Hepatocyte (in vitro differentiated cells): ENCODE measurements around the gene ANXA9. TPM values are rescaled to one million over a fixed set of nuclear protein-coding genes. Genes with fewer than 3 reads are reported as not detected.

Source experiments
- DNase-seq: peaks from one replicate; pipeline ENCODE4 v3.0.0-alpha.2; 2016; ENCODE audit warnings: low spot score
- H2AFZ ChIP-seq: fragments of 200-600 bp; sonication (generic); 2 replicates; pipeline ENCODE4 v1.6.0; 2016; ENCODE audit warnings: antibody characterized with exemption, mild to moderate bottlenecking
- H3K27ac ChIP-seq: fragments of 200-600 bp; sonication (generic); 2 replicates; pipeline ENCODE4 v1.5.1; 2016; ENCODE audit warnings: mild to moderate bottlenecking
- H3K27me3 ChIP-seq: fragments of 200-600 bp; sonication (generic); 2 replicates; pipeline ENCODE4 v1.6.1; 2016
- H3K36me3 ChIP-seq: fragments of 200-600 bp; sonication (generic); replicated peaks from 2 replicates; pipeline ENCODE4 v1.5.1; 2016; ENCODE audit warnings: low read depth; ENCODE audit not compliant: insufficient read depth
- H3K4me1 ChIP-seq: fragments of 200-600 bp; sonication (generic); 2 replicates; pipeline ENCODE4 v1.5.1; 2016; ENCODE audit warnings: mild to moderate bottlenecking, moderate library complexity; ENCODE audit not compliant: insufficient read depth
- H3K4me2 ChIP-seq: fragments of 200-600 bp; sonication (generic); 2 replicates; pipeline ENCODE4 v1.6.0; 2016
- H3K4me3 ChIP-seq: fragments of 200-600 bp; sonication (generic); 2 replicates; pipeline ENCODE4 v1.5.1; 2016; ENCODE audit warnings: mild to moderate bottlenecking
- H3K79me2 ChIP-seq: fragments of 200-600 bp; sonication (generic); 2 replicates; pipeline ENCODE4 v1.6.0; 2017; ENCODE audit warnings: mild to moderate bottlenecking
- H3K9me2 ChIP-seq: fragments of 200-600 bp; sonication (generic); replicated peaks from 2 replicates; pipeline ENCODE4 v1.6.0; 2017; ENCODE audit warnings: mild to moderate bottlenecking; ENCODE audit not compliant: insufficient read depth
- H3K9me3 ChIP-seq: fragments of 200-600 bp; sonication (generic); 2 replicates; pipeline ENCODE4 v1.5.1; 2016; ENCODE audit warnings: low read depth, mild to moderate bottlenecking
- H4K20me1 ChIP-seq: fragments of 200-600 bp; sonication (generic); 2 replicates; pipeline ENCODE4 v1.6.0; 2016; ENCODE audit warnings: mild to moderate bottlenecking; ENCODE audit not compliant: insufficient read depth, poor library complexity, severe bottlenecking
- EZH2 ChIP-seq: fragments of 200-600 bp; sonication (generic); IDR thresholded peaks from 2 replicates; pipeline ENCODE4 v1.6.1; 2016; ENCODE audit warnings: antibody characterized with exemption, mild to moderate bottlenecking, borderline replicate concordance
- EZH2phosphoT487 ChIP-seq: fragments of 200-600 bp; sonication (generic); IDR thresholded peaks from one replicate; pipeline ENCODE4 v1.6.1; 2018; ENCODE audit warnings: antibody characterized with exemption, mild to moderate bottlenecking, low read depth, moderate library complexity; ENCODE audit not compliant: unreplicated experiment, severe bottlenecking
- WGBS: methylation state at CpG from one replicate; pipeline ENCODE4 v1.1.6; 2016; ENCODE audit warnings: low lambda C conversion rate; ENCODE audit errors: missing lambda C conversion rate; 5-methylcytosine and 5-hydroxymethylcytosine counted together
- polyA plus RNA-seq: library from polyadenylated mRNA; unstranded; fragments of >200 nt; fragmentation: Nextera tagmentation; extraction: Ambion mirVana; gene quantifications from 2 replicates; pipeline ENCODE4 v1.2.1, GENCODE V29; 2016
- total RNA-seq: library from RNA; depleted of rRNA; stranded (reverse); fragments of >200 nt; gene quantifications from 2 replicates; pipeline ENCODE4 v1.2.3, GENCODE V29; 2014
- TF ChIP-seq, protein P1 (sequence below): fragments of 200-600 bp; sonication (generic); IDR thresholded peaks from 2 replicates; pipeline ENCODE4 v1.5.1; 2016; ENCODE audit warnings: antibody characterized with exemption, mild to moderate bottlenecking; ENCODE audit not compliant: poor library complexity

The ANXA9 gene
- total and polyA plus RNA-seq, 2 experiments from 2014 or later = 7.9 to 8.8 TPM

DNA sequence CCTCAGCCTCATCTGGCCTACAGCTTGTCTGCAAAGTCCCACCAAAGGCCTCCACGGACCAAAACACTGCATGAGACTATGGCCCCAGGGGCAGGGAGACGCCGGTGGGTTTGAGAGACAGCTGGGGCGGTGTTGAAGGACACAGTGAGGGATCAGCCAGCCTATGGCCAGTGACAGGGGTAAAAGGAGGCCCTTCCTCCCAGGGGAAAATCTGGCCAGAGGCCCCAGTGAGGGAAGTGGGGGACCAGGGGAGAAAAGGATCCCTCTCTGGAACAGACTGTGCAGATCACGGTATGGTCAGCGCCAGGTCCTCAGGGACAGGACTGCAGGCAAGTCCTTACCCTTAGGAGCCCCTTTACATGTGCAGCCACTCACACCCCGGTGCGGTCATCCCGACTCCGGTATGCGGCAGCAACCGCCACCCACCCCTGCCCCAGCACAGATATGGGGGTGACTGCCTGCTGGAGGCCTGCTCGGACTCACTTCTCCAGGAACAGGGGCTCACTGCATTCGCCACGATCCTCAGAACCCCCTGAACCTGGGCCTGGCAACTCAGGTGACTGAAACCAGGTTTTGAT, 8.7 kb upstream of the ANXA9 start:
- 11% methylated on average over 15 of the region's 15 CpGs for WGBS
- Histone ChIP-seq H3K4me3 (peak overlapping the region; percentile 81), H3K9me2 (no peaks in the 10 kb centered on the region), H3K79me2 (peaks cover 65% of the 10 kb centered on the region), H3K27me3 (no peaks in the 10 kb centered on the region), H2AFZ (no peak overlapping the region), H3K4me1 (peaks cover 51% of the 10 kb centered on the region), H4K20me1 (peaks cover 30% of the 10 kb centered on the region), H3K9me3 (no peaks in the 10 kb centered on the region), H3K4me2 (peak overlapping the region; percentile 98), H3K36me3 (no peaks in the 10 kb centered on the region), H3K27ac (peak overlapping the region; percentile 94)
- DNase-seq = no peak
- no peak for TF ChIP-seq EZH2
- no peak for TF ChIP-seq EZH2phosphoT487

DNA sequence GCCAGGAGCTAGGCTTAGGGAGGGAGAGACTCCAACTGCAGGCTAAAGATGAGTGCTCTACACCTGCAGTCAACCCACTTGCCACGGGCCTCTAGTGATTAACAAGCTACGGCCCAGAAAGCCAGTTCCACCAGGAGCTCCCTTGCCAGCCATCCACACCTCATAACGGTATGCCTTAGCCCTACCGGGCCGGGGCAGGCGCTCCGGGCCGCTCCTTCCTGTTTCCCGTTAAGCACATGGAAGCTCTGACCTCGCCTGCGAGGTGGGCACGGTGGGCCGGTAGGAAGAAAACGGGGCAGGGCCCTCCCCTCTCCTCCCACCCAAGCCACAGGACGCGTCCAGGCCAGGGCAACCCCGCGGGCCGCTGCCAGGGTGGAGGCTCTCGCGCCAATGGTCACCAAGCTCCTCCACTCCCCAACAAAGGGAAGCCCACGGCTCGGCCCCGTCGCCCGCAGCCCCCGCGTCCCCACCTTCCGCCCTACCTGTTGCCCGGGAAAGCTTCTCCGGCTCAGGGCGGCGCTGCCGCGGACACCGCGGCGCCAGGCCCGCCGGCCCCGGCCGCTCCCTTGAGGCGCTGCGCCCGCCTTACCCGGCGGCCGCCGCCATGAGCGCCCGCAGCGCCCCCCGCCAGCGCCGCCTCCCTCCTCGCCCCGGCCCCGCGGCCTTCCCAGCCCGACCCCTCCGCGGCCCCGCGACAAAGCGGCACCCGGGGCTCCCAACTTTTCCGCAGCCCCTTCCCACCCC, 8.1 kb upstream of the ANXA9 start:
- Histone ChIP-seq H3K79me2 (peaks cover 59% of the 10 kb centered on the region), H3K4me1 (peaks cover 57% of the 10 kb centered on the region), H3K27ac (peak overlapping the region; percentile 94), H3K27me3 (no peaks in the 10 kb centered on the region), H4K20me1 (peaks cover 24% of the 10 kb centered on the region), H3K9me2 (no peaks in the 10 kb centered on the region), H2AFZ (peak overlapping the region; percentile 76), H3K9me3 (no peaks in the 10 kb centered on the region), H3K4me3 (peak overlapping the region; percentile 81), H3K36me3 (no peaks in the 10 kb centered on the region), H3K4me2 (peak overlapping the region; percentile 98)
- TF ChIP-seq EZH2 = no peak
- TF ChIP-seq, protein P1, sequence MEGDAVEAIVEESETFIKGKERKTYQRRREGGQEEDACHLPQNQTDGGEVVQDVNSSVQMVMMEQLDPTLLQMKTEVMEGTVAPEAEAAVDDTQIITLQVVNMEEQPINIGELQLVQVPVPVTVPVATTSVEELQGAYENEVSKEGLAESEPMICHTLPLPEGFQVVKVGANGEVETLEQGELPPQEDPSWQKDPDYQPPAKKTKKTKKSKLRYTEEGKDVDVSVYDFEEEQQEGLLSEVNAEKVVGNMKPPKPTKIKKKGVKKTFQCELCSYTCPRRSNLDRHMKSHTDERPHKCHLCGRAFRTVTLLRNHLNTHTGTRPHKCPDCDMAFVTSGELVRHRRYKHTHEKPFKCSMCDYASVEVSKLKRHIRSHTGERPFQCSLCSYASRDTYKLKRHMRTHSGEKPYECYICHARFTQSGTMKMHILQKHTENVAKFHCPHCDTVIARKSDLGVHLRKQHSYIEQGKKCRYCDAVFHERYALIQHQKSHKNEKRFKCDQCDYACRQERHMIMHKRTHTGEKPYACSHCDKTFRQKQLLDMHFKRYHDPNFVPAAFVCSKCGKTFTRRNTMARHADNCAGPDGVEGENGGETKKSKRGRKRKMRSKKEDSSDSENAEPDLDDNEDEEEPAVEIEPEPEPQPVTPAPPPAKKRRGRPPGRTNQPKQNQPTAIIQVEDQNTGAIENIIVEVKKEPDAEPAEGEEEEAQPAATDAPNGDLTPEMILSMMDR = no peak
- no peak for TF ChIP-seq EZH2phosphoT487
- peak; percentile 69 for DNase-seq
- WGBS = 4% methylated on average over 11 of the region's 67 CpGs

DNA sequence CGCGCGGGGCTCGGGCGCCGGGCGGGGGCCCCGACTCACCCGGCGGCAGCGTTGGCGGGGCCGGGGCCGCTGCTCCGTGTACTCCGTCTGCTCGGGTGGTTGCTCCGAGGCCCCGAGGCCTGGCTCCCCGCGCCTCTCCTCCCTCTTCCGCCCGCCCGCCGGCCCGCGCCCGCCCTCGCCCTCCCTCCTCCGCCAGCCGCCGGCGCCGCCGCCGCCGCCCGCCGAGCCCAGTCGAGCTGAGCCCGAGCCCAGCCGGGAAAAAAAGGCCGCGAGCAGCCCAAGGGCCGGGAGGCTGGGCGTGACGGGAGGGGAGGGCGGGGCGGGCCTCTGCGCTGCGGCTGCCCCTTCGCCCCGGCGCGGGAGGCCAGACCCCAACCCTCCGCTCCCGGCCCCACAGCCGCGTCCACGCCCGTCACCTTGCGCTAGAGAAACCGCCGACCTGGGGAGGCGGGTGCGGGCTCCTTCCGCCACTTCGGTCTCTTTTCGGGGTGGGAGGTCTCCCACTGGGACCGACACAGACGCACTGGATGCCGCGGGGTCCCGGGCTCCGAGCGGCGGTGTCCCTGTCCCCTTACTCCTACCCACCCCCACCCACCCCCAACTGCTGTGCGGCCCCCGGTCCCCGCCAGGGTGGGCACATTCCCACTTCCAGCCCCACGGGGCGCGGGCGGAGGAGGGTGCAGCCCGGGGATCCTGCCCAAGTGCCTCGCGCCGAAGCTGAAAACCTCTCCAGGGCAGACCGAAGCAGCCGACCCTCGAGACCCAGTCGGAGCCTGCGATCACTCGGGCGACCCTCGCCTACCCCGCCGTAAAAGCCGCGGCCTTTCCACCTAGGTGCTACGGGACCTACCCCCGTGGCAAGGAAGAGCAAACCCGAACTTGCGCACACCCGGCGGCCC, 7.3 kb upstream of the ANXA9 start, which contains the start of gene CERS2:
Gene CERS2 (minus strand): TSS at position 256 of the 899 bp plus-strand sequence. CDS start 5,745 bp downstream, outside the sequence.
- Histone ChIP-seq H3K9me2 (no peaks in the 10 kb centered on the region), H2AFZ (peak within 1 kb of the TSS; percentile 76), H3K4me1 (peaks cover 60% of the 10 kb centered on the region), H3K27ac (peak within 1 kb of the TSS; percentile 94), H4K20me1 (peaks cover 16% of the 10 kb centered on the region), H3K9me3 (no peaks in the 10 kb centered on the region), H3K27me3 (no peaks in the 10 kb centered on the region), H3K4me3 (peak within 1 kb of the TSS; percentile 81), H3K79me2 (peaks cover 51% of the 10 kb centered on the region), H3K36me3 (no peaks in the 10 kb centered on the region), H3K4me2 (peak within 1 kb of the TSS; percentile 98)
- no peak for TF ChIP-seq EZH2phosphoT487
- TF ChIP-seq, protein P1 = no peak
- DNase-seq = peak; percentile 95
- 5% methylated on average over 41 of the region's 106 CpGs for WGBS
